ENCODE measurements around the gene CMSS1.

Gene CMSS1

DNA sequence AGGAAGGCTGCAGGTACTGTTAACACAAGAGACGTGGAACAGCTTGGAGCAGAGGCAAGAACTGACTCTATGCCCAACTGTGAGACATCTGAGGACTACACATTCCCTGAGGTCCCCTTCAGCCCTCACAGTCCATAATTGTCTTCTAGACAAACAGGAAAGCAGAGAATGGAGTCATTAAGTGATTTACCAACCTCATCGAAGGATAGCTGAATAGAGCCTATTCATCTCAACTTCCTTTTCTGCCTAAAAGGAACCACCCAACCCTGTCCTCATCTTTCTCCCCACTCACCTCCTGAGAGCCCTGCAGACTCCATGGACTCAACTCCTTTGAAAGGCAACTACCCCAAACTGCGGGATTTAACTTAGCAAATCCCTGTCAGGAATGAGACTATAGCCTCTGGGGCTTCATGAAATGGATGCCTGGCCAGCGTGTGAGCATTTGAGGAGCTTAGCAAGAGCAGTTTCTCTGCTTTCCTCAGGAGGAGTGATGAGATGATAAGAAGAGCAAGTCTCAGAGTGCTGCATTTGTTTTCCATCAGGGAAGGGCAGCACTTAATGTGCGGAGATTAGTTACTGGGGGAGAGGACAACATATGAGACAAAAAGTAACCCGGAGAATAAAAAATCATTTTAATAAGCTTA lies 358.1 kb downstream of the CMSS1 start:
- TF ChIP-seq, protein P1, sequence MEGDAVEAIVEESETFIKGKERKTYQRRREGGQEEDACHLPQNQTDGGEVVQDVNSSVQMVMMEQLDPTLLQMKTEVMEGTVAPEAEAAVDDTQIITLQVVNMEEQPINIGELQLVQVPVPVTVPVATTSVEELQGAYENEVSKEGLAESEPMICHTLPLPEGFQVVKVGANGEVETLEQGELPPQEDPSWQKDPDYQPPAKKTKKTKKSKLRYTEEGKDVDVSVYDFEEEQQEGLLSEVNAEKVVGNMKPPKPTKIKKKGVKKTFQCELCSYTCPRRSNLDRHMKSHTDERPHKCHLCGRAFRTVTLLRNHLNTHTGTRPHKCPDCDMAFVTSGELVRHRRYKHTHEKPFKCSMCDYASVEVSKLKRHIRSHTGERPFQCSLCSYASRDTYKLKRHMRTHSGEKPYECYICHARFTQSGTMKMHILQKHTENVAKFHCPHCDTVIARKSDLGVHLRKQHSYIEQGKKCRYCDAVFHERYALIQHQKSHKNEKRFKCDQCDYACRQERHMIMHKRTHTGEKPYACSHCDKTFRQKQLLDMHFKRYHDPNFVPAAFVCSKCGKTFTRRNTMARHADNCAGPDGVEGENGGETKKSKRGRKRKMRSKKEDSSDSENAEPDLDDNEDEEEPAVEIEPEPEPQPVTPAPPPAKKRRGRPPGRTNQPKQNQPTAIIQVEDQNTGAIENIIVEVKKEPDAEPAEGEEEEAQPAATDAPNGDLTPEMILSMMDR (IDR thresholded peaks at IDR 0.05; ENCODE audit: low read depth, low read length) = no peak
- no peak for DNase-seq (ENCODE audit: extremely low read depth, low read depth)

DNA sequence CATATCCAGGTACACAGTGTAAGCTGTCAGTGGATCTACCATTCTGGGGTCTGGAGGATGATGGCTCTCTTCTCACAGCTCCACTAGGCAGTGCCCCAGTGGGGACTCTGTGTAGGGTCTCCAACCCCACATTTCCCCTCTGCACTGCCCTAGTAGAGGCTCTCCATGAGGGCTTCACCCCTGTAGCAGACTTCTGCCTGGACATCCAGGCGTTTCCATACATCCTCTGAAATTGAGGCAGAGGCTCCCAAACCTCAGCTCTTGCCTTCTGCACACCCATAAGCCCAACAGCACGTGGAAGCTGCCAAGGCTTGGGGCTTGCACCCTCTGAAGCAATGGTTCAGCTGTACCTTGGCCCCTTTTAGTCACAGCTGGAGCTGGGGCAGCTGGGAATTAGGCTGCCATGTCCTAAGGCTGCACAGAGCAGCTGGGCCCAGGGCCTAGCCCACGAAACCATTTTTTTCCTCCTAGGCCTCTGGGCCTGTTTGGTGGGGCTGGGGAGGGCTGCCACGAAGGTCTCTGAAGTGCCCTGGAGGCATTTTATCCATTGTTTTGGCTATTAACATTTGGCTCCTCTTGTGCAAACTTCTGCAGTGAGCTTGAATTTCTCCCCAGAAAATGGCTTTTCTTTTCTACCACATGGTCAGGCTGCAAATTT lies 362.2 kb downstream of the CMSS1 start:
- no peak for DNase-seq (ENCODE audit: extremely low read depth, low read depth)
- TF ChIP-seq, protein P1 (IDR thresholded peaks at IDR 0.05; ENCODE audit: low read depth, low read length) = no peak

DNA sequence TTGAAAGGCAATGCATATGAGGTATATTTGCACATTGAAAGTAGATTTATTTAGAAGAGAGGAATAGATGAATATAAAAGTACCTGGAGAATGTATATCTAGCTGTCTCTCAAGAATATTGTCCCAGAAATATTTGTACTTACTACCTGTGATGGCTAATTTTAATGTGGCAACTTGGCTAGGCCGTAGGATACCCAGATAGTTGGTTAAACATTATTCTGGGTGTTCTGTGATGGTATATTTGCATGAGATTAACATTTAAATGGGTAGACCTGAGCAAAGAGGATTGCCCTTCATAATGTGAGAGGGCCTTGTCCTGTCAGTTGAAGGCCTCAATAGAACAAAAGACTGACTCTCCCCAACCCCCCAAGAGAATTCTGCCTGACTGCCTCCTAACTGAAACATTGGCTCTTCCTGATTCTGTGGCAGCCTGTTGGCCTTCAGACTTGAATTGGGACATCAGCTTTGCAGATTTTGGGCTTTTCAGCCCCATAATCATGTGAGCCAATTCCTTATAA lies 366.0 kb downstream of the CMSS1 start:
- TF ChIP-seq, protein P1 (IDR thresholded peaks at IDR 0.05; ENCODE audit: low read depth, low read length) = no peak
- no peak for DNase-seq (ENCODE audit: extremely low read depth, low read depth)

DNA sequence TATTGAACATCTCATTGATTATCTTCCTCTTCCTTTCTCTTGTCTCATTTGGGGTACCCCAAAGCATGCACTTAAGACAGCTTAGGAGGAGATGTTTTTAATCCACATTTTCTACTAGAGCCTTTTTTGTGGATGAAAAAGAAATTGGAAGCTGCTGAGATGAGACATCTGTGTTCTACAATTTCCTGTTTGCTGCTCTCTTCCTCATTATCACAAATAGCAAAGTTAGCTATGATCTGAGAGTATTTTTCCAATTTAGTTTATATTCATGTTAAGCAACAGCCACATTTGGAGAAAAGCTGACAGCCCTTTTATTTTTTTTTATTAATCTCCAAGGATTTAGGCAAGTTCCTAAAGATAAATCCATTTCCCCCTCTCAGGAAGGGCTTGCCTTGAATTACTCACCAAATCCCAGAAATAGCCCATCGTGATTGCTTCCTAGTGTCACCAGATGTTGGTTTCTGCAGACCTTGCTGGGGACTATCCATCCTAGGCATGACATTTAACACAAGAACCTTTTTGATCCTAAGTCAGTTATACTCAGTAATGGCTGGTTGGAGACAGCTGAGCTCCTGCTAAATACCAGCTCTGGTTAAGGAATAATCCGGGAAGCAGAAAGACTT lies 367.4 kb downstream of the CMSS1 start:
- no peak for DNase-seq (ENCODE audit: extremely low read depth, low read depth)
- TF ChIP-seq, protein P1 (IDR thresholded peaks at IDR 0.05; ENCODE audit: low read depth, low read length) = no peak

DNA sequence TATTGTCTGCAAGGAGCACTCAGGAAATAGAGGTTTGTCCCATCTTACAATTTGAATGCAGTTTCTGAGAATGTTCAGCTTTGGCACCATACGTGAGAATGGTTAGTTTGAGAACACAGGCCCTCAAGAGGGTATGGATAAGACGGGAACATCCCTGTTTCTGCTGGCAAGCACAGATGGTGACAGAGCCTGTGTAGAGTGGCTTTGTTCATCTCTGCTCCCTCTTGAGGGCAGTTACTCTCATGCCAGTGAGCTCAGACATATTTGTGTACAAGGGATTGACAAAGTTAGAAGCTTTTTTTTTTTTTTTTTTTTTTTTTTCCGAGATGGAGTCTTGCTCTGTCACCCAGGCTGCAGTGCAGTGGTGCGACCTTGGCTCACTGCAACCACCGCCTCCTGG lies 368.2 kb downstream of the CMSS1 start:
- DNase-seq (ENCODE audit: extremely low read depth, low read depth) = no peak
- TF ChIP-seq, protein P1 (IDR thresholded peaks at IDR 0.05; ENCODE audit: low read depth, low read length) = no peak; the same call in none of the 2 replicates

DNA sequence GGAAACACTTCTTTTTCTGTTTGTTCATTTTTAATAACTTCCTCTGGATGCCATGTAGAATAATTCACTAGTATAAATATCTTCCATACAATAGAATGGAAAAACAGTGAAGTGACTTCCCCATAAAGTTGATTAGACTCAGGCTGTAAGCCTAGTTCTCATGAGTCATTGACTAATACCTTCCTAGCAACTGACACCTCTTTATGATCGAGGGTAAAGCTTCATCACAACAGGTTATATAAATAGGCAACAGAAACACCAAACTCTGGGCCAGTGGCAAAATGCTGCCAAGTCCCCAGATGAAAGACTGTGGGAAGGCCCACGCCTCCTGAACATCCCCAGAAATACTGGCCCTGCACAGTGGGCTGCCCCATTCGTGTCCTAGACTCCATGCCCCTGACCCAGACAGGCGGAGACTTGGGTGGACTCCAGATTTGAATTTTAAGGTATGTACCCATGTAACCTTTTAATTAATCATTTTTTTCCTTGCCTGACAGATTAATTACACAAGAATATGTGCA lies 371.8 kb downstream of the CMSS1 start:
- TF ChIP-seq, protein P1 (IDR thresholded peaks at IDR 0.05; ENCODE audit: low read depth, low read length) = no peak
- DNase-seq (ENCODE audit: extremely low read depth, low read depth) = no peak

DNA sequence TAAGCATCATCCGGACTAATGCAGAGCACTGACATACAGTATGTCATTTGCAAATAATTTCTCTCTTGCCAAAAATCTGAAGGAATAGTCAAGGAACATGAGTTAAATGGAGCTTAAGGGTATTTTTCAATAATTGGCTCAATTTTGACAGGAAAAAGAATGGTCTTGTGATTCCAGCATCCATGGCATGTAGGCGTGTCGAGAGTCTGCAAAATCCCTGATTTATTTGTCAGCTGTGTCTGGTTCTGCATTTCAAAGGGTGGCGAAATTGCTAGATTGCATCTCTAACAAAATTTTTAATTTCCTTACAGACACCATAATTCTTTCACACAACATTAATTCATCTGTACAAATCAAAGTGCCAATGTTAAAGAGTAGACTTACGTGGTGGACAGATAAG lies 377.7 kb downstream of the CMSS1 start:
- TF ChIP-seq, protein P1 (IDR thresholded peaks at IDR 0.05; ENCODE audit: low read depth, low read length) = no peak
- no peak for DNase-seq (ENCODE audit: extremely low read depth, low read depth)

Data from AG09319 (cell line).